Fibroblast of gingiva (primary cell): Measurements from ENCODE around the gene GSE1.

Experiments used
- DNase-seq: peaks from one replicate; pipeline ENCODE4 v3.0.0-alpha.2; 2011; ENCODE audit warnings: low read depth

GSE1 gene

GRCh38 chr16:85680352-85680944 lies 67.3 kb downstream of the GSE1 start:
- no peak for DNase-seq

- no peak for DNase-seq
Measured at GRCh38 chr16:85681255-85681654, 68.1 kb downstream of the GSE1 start.

- no peak for DNase-seq
Measured at GRCh38 chr16:85682516-85682915, 69.4 kb downstream of the GSE1 start.

- DNase-seq = no peak
Measured at GRCh38 chr16:85683363-85683762, 70.2 kb downstream of the GSE1 start.

GRCh38 chr16:85685251-85685650 lies 72.1 kb downstream of the GSE1 start:
- no peak for DNase-seq

GRCh38 chr16:85686912-85687591 lies 73.9 kb downstream of the GSE1 start:
- no peak for DNase-seq

- DNase-seq = no peak
Measured at GRCh38 chr16:85687651-85688471, 74.7 kb downstream of the GSE1 start.

- peak; percentile 90 for DNase-seq
Measured at GRCh38 chr16:85688586-85689284, 75.6 kb downstream of the GSE1 start, which contains the start of gene GINS2. Gene GINS2 (minus strand): TSS chr16:85688954. CDS start chr16:85688898, 56 bp downstream.

GRCh38 chr16:85689285-85689949 lies 76.3 kb downstream of the GSE1 start:
- no peak for DNase-seq

- no peak for DNase-seq
Measured at GRCh38 chr16:85689950-85690320, 76.8 kb downstream of the GSE1 start.

GRCh38 chr16:85690469-85691064 lies 77.4 kb downstream of the GSE1 start:
- no peak for DNase-seq

- no peak for DNase-seq
Measured at GRCh38 chr16:85695196-85696128, 82.3 kb downstream of the GSE1 start.

- DNase-seq = no peak
Measured at GRCh38 chr16:85696781-85697180, 83.7 kb downstream of the GSE1 start.

- no peak for DNase-seq
Measured at GRCh38 chr16:85697431-85697830, 84.3 kb downstream of the GSE1 start.

- DNase-seq = no peak
Measured at GRCh38 chr16:85698459-85698891, 85.4 kb downstream of the GSE1 start.

GRCh38 chr16:85698935-85699558 lies 85.9 kb downstream of the GSE1 start:
- DNase-seq = no peak

GRCh38 chr16:85699628-85700027 lies 86.5 kb downstream of the GSE1 start:
- DNase-seq = peak; percentile 29

GRCh38 chr16:85704011-85704410 lies 90.9 kb downstream of the GSE1 start:
- DNase-seq = no peak

- no peak for DNase-seq
Measured at GRCh38 chr16:85704900-85705846, 92.1 kb downstream of the GSE1 start.
